OCI-LY7 (cell line): ENCODE measurements around the gene ZNF132.

Experiments
- CTCF ChIP-seq: fragments of 200-600 bp; sonication (generic); conservative IDR thresholded peaks from 2 replicates; pipeline ENCODE4 v1.5.1; 2014; ENCODE audit warnings: mild to moderate bottlenecking, antibody characterized with exemption, low read length, moderate library complexity, mixed read lengths
- EZH2phosphoT487 ChIP-seq: fragments of 200-600 bp; sonication (generic); IDR thresholded peaks from 2 replicates; pipeline ENCODE4 v1.6.1; 2018; ENCODE audit warnings: low read depth, borderline replicate concordance, mild to moderate bottlenecking, mixed run types, antibody characterized with exemption, low read length, moderate library complexity, mixed read lengths

GRCh38 chr19:58456111-58456510, 16.2 kb upstream of the ZNF132 start:
- TF ChIP-seq CTCF (no peak), EZH2phosphoT487 (no peak)
